GM18498 (cell line): ENCODE measurements around the gene NPR1.
"Not testable (repeated sequence)": the region's sequence is repeated elsewhere in the genome, so short reads cannot be mapped to it uniquely, and the experiment has no call there.

Experiments
- ATAC-seq: cut with Tn5 transposase; IDR thresholded peaks from one replicate; pipeline ENCODE4 v1.9.1; 2021; ENCODE audit warnings: mild to moderate bottlenecking, moderate library complexity; ENCODE audit not compliant: unreplicated experiment

Gene NPR1

DNA sequence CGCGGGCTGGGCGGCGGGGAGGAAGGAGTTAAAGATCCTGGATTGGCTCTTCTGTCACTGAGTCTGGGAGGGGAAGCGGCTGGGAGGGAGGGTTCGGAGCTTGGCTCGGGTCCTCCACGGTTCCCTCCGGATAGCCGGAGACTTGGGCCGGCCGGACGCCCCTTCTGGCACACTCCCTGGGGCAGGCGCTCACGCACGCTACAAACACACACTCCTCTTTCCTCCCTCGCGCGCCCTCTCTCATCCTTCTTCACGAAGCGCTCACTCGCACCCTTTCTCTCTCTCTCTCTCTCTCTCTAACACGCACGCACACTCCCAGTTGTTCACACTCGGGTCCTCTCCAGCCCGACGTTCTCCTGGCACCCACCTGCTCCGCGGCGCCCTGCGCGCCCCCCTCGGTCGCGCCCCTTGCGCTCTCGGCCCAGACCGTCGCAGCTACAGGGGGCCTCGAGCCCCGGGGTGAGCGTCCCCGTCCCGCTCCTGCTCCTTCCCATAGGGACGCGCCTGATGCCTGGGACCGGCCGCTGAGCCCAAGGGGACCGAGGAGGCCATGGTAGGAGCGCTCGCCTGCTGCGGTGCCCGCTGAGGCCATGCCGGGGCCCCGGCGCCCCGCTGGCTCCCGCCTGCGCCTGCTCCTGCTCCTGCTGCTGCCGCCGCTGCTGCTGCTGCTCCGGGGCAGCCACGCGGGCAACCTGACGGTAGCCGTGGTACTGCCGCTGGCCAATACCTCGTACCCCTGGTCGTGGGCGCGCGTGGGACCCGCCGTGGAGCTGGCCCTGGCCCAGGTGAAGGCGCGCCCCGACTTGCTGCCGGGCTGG is at the start of gene NPR1:
NPR1 (plus strand) TSS at position 170 of the 818 bp plus-strand sequence; CDS start at position 591, 421 bp downstream.
- ATAC-seq = no peak

DNA sequence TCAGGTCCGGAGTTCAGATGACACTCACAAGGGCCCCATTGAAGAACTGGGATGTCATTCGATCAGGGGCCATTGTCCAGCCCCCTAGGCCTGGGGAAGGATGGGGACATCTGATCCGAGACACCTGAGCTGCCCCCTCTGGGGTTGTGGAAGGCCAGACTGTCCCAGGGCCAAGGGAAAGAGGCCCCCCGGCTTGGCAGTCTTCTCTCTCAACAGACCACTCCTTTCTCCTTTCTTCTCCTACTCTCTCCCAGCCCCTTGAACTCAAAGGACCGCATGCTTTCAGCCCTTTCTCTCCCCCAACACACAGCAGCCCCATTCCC is 49.2 kb upstream of the NPR1 start:
- no peak for ATAC-seq

DNA sequence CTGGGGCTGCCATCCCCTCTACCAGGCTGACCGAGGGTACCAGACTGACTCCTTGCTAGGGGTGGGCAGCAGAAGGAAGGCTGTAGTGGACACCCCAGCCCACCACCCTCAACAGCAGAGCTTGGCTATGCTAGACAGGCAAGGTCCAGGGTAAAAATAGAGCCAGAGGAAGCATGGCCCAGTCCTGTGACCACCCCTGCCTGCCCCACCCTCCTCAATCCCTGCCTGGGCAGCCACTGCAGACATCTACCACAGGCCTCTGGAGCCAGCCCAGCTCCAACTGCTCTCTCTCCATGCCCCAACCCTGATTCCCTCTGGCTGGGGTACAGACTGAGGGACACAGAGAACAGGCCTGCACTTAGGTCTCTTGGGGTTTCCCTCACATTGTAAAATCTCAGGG is 48.5 kb upstream of the NPR1 start:
- no peak for ATAC-seq

DNA sequence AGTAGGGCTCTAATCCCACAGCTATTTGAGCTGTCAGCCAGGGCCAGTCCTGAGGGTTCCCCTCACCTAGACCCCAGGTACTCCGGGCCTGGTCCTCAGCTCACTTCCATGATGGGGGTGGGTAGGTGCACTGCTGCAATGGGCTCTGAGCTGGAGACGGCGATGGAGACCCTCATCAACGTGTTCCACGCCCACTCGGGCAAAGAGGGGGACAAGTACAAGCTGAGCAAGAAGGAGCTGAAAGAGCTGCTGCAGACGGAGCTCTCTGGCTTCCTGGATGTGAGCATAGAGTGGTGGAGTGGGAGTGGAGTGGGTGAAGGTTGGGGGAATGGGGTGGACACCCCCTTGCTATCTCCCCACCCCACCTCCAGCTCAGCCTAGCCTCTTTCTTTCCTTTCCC is 48.1 kb upstream of the NPR1 start:
- ATAC-seq = no peak

GRCh38 chr1:153631047-153632022 is 47.2 kb upstream of the NPR1 start:
- no peak for ATAC-seq

DNA sequence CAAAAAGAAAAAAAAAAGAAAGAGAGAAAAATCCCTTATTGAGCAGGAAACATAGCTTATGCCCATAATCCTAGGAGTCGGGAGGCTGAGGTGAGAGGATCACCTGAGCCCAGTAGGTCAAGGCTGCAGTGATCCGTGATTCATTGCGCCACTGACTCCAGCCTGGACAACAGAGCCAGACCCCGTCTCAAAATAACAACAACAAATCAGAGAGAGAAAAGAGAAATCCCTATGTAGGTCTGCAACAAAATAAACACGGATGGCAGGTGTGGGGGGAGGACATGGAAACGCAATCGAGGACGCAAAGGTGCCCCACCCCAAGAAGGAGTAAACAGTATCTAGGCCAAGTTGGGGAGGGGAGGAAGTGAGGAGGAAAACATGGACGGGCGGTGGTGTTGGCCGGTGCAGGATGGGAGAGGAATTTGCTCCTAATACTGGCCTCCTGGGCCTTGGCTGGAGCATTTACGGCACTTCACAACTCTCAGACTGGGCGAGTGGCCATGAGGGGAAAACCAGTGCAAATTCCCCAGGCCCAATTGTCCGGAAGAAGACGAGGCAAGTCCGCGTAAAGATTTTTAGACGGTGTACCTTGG is 45.2 kb upstream of the NPR1 start:
- no peak for ATAC-seq

DNA sequence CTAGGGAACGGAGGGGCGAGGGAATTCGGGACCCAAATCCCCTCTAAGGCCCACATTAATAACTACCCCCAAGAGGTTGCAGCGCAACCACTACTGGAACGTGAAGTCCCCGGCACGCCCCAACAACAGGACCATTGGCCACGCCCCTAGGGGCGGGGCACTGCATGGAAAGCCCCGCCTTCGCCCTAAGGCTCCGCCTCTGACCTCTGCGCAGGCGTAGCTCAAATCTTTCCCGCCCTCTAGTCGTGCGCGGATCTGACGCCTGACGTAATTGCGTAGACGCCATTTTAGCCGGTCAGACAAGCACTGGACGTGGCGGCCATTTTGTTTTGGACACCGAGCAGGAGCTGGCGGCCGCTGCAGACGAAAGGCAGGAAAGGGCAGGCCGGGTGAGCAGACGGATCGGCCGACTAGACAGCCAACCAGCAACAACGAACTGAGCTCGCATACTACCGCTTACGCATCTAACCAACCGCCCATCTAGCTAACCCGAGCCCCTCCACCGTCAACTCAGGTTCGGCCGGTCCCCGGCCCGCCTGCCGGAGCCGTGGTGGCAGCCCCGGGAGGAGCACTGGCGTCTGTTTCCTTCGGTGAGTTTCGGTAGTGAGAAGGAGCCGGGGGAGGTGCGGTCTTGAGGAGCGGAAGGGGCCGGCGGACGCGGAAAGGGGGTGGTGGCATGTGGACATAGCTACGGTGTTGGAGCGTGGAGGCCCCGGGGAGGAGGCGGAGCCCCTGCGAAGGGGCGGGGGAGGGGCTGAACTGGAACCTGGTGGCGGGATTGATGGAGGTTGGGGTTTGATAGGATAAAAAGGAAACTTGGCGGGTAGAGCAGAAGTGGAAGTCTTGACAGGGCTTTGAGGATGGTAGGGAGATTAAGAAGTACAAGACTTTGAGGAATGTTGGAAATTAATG is 44.5 kb upstream of the NPR1 start, which contains the start of gene CHTOP:
CHTOP (plus strand) TSS at position 313 of the 912 bp plus-strand sequence. CDS start 2,523 bp downstream, outside the sequence.
- ATAC-seq = peak; percentile 85

- ATAC-seq = no peak
These were observed 42.6 kb upstream of the NPR1 start for GRCh38 chr1:153635872-153636271.

DNA sequence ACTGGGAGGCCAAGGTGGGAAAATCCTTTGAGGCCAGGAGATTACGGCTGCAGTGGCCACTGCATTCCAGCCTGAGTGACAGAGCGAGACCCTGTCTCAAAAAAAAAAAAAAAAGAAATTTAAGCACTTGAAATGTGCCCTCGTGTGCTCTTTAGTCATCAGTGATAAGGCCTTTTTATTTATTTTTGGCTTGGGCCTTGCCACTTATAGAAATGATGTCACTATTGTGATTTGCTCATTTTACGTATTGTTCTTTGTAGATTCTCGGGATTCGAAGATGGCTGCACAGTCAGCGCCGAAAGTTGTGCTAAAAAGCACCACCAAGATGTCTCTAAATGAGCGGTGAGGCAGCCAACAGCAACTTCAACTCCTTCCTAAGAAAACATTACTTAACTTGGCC is 42.2 kb upstream of the NPR1 start:
- ATAC-seq = no peak

- no peak for ATAC-seq
These were observed 40.2 kb upstream of the NPR1 start for GRCh38 chr1:153638261-153638660.

- no peak for ATAC-seq
These were observed 39.2 kb upstream of the NPR1 start for GRCh38 chr1:153639280-153639679.

DNA sequence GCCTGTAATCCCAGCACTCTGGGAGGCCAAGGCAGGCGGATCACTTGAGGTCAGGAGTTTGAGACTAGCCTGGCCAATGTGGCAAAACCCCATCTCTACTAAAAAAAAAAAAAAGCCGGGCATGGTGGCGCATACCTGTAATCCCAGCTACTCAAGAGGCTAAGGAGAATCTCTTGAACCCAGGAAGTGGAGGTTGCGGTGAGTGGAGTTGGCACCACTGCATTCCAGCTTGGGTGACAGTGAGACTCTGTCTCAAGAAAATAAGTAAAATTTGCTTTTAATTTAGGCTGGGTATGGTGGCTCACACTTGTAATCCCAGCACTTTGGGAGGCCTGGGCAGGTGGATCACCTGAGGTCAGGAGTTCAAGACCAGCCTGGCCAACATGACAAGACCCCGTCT is 38.3 kb upstream of the NPR1 start:
- not testable (repeated sequence) for ATAC-seq

- no peak for ATAC-seq
These were observed 37.6 kb upstream of the NPR1 start for GRCh38 chr1:153640861-153641260.

- ATAC-seq = no peak
These were observed 36.3 kb upstream of the NPR1 start for GRCh38 chr1:153642161-153642560.

DNA sequence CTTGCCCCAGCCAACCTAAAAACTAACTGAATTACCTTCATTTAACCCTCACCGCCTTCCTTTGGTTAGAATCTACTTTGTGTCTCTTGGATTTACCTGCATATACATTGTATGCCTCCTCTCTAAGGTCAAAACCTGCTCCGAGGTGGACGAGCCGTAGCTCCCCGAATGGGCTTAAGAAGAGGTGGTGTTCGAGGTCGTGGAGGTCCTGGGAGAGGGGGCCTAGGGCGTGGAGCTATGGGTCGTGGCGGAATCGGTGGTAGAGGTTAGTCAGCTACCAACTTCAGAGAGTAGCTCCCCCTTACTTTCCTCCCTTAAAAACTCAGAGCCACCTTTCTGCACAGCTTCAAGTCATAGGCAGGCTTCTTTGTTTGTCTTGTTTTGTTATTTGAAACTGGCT is 35.4 kb upstream of the NPR1 start:
- ATAC-seq = no peak

DNA sequence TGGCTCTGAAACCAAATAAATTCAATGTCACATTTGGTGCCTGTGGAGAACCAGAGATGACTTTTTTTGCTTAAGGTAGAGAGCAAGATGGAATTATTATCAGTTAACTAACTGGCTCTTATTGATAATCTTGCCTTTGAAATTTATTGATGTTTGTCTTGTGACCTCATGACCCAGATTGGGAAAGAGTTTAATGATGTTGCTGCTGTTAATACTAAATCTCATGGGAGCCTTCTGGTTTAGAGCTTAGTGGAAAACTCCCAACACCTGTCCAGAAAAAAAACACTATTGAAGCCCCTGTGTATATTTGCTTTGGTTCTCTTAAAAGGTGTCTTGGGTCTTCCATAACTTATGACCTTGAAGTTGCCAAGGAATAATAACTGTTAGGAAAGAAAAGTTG is 34.7 kb upstream of the NPR1 start:
- no peak for ATAC-seq

GRCh38 chr1:153646672-153647345 is 31.7 kb upstream of the NPR1 start:
- ATAC-seq = no peak

DNA sequence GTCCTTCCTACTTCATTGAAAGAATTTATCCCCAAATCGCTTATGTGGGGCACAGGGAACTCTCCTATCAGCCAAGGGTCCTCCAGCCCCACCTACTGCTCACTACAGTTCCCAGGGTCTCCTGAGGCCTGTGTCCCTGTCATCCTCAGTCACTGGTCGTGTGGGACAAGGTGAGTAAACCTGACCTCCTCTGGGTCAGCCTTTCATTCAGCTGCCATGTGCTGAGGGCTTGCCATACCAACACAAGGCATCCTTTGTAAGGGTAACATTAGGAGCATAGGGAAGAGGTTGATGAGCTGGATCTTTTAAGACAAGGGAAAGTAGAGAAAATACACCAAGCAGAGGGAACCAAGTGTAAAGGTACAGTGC is 31.2 kb upstream of the NPR1 start:
- ATAC-seq = no peak

DNA sequence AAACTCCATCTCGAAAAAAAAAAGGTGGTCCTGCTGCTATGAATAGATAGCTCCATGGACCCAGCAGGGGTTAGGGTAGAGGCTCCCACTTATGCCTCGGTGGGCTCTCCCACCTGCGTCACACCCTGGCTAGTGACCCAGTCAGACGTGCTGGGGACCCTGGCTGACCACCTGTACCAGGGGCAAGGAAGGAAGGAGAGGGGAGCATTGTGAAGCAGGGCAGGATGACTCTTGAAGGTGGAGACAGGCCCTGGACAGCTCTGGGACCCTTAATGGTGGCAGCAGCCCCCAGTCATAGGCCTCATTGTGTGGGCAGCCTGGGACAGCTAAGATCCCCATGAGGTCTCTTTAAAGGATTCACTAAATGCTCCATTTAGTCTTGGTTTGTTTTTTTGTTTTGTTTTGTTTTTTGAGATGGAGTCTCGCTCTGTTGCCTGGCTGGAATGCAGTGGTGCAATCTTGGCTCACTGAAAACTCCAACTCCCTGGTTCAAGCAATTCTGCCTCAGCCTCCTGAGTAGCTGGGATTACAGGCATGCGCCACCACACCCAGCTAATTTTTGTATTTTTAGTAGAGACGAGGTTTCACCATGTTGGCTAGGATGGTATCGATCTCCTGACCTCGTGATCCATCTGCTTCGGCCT is 30.4 kb upstream of the NPR1 start:
- ATAC-seq = no peak
